Measurements from ENCODE around the gene PTPRD.
A peak's percentile ranks its signal among the peaks of the same experiment; 100 is the strongest.

Gene PTPRD

DNA sequence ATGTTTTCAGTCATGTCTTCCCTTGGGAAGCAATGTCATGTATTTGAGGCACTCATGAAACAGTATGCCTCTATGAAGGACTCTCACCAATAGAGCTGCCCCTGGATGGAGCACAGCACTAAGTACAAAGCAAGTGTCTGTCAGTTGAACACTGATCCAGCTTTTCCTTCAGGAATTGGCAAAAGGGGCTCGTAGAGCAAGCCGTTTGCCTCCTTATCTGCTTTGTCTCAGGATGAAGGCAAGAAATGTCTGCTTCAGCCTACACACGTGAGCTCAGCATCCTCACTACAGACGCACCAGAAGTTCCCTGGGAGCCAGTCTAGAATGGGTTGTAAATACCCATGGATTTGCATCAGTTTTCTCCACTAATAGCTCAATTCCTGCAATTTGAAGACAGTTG, 2070.3 kb downstream of the PTPRD start:
- no peak for DNase-seq

- DNase-seq = no peak
Observed at GRCh38 chr9:8539681-8540197, 2073.1 kb downstream of the PTPRD start.

DNA sequence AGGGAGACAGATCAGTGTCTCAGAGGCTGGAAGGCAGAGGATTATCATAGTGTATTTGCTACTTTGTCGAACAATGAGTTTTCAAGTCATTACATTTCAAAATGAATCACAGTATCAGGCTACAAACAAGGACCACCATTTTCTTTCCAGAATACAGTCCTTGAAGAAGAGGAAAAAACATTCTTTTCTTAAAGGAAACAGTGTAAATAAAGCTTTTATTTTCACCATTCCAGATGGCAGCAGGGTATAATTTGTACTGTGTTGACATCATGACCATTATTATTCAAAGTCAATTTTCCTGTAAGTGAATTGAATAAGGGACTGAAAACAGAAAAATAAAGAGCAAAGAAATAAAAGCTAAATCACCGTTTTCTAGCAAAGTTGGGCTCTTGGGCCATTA, 2076.0 kb downstream of the PTPRD start:
- DNase-seq = no peak

- DNase-seq = no peak
Observed at GRCh38 chr9:8534828-8535227, 2078.0 kb downstream of the PTPRD start.

DNA sequence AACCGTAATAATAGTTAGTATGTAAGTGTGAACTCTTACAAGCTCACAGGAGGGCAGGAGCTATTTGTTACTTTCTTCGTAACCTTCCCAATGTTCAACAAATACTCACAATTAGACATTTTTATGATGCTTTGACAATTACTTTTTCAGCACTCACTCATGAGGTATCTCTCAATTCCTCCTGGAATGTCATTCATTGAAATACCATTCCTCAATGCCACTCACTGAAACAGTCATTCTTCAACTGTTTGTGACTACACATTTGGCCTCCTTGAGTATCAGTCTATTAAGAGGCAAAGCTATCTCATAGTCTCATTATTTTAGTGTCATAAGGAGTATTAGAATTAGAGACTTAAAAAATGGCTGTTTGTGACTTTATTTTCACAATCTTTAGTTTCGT, 2079.1 kb downstream of the PTPRD start:
- no peak for DNase-seq

DNA sequence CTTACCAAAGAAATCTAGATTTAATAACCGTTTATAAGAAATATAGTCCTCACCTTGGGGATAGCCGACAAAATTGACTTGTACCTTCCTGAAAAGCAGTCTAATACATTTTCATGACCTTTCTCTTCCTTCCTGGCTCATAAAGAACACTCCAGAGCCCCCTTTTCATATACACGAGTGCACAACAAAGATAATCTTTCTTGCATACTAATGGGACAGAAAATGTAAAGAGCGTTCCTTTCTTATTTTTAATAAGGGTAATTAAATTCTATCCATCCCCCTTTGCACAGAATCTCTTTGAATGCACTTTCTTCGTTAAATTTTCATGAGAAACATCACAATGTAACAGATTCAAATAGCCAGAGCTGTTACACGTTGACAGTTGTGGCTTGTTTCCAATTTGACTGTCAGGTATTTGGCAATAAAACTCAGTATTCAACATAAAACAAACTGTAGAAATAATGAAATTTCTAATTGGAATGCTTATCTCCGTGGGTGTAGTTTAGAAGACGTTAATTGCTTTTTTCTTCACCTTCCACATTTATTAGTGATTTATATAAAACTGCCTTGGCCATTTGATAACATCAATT, 2080.9 kb downstream of the PTPRD start:
- no peak for DNase-seq

GRCh38 chr9:8521112-8521511, 2091.7 kb downstream of the PTPRD start:
- DNase-seq = peak in 1 of 3 experiments; percentile 5

DNA sequence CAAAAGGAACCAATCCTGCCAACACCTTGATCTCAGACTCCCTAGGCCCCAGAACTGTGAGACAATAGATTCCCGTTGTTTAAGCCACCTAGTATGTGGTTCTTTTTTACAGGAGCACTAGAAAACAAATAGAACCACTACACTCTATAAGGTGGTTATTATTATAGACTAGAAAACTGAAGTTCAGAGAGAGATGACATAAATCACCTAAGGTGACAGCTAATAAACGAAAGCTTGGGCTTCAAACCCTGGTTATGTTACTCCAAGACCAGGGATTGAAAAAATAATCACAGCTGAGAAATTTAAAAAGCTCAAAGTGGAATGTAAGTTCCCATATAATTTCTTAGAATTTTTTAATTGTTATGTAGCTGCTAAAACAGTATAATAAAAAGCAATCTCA, 2097.1 kb downstream of the PTPRD start:
- peak in 1 of 3 experiments; percentile 35 for DNase-seq

DNA sequence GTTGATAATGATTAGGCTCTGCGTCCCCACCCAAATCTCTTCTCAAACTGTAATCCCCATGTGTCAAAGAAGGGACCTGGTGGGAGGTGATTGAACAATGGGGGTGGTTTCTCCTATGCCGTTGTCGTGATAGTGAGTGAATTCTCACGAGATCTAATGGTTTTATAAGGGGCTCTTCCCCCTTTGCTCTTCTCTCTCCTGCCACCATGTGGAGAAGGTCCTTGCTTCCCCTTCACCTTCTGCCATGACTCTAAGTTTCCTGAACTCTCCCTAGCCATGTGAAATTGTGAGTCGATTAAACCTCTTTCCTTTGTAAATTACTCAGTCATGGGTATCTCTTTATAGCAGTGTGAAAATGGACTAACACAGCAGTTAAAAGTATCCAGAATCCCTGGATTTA, 2098.0 kb downstream of the PTPRD start:
- DNase-seq = no peak

DNA sequence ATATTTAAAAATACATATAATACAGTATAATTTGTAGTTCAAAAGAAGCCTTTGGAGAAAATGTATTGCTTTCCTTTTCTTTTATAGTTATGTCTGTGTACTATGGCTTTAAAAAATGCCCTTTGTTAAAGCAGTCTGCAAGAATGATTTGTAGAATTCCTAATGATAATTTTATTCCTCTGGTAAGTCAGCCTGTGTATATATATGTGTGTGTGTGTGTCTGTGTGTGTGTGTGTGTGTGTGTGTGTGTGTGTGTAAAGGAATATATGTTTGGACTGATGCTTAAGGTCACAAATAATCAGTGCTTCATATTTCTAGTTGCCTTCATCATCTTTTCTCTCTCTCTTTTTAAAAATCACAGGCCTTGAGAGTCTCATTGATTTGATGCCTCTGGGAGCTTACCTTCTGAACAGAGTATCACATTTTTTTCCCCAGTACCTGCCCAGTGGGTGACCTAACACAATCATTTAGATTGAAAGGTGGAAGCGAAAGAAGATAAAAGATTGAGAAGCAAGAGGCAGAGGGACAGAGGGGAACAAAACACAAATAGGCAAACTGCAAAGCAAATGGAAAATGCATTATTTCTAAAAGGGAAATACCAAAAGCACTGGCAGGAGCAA, 2104.0 kb downstream of the PTPRD start:
- peak in 1 of 3 experiments; percentile 5 for DNase-seq

- no peak for DNase-seq
Observed at GRCh38 chr9:8494571-8494970, 2118.2 kb downstream of the PTPRD start.

DNA sequence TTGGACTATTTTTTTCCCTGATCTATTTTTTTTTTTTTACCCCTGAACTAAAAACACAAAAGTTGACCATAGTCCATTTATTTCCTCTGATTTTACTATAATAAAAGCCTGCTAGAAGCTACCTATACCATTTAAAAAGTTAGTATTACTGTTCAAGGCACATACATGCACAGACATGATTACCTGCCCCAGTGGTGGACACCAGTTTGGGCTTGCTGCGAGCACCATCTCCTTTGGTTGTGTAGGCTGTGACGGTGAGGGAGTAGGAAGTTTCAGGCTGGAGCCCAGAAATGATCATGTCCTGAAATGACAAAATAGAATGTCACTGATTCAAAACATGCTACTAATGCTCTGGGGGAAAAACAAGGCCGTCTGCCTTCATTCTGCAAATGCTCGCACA, 2120.1 kb downstream of the PTPRD start:
- DNase-seq = no peak

DNA sequence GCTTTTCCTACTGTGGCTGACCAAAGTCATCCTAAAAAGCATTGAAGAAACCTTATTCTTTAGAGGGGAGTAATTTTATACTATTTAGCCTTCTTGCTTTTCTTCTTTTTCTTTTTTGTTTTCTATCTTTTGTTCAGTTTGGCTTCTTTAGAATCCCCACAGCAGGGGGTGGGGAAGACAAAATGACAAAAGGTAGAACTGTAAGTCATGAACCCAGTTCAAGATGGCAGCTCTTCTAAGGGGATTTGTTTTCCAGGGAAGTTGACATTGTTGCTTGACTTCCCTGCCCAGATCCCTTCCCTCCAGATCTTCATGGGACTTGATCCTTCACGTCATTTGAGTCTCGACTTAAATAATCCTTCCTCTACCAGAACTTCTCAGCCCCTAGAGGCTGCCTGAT, 2120.8 kb downstream of the PTPRD start:
- DNase-seq = no peak

GRCh38 chr9:8491563-8491962, 2121.2 kb downstream of the PTPRD start:
- DNase-seq = no peak

GRCh38 chr9:8489835-8490234, 2123.0 kb downstream of the PTPRD start:
- DNase-seq = no peak

- DNase-seq = peak; percentile 5 to 48 (median 12)
Observed at GRCh38 chr9:8486095-8486494, 2126.7 kb downstream of the PTPRD start.

GRCh38 chr9:8484597-8485191, 2128.1 kb downstream of the PTPRD start:
- no peak for DNase-seq

DNA sequence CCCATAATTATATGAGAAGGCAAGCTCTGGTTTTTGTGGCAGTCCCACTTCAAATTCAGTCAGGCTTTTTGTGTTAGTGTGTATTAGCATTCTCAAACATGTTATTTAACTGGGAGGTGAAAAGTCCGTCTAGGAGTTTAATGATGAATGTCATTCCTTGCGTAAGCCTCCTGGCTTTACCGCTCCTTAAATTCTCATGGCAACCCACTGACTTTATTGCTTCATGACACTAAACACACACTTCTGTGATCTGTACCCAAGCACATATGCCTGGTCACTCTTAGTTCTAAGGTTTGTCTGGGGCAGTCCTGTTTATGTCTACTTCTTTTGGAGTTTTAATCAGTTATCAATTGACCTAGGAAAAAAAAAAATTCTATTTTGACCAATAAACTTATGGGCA, 2135.4 kb downstream of the PTPRD start:
- no peak for DNase-seq

DNA sequence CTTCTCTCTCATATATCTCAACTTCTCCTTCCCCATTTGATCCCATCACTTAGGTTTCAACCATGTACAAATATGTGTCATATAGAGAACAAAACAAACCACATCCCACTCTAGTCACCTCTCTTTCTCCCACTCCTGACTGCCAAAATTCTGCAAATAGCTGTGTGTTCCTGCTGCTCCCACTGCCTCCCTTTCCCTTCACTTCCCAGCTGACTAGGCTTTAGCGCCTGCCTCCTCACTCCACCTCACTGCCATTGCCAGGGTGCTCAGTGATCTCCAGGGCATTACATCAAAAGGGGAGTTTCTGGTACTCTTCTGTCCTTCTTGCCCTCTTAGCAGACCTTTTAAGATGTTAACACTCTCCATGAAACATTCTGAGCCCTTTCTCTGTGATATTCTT, 2137.9 kb downstream of the PTPRD start:
- DNase-seq = no peak

DNA sequence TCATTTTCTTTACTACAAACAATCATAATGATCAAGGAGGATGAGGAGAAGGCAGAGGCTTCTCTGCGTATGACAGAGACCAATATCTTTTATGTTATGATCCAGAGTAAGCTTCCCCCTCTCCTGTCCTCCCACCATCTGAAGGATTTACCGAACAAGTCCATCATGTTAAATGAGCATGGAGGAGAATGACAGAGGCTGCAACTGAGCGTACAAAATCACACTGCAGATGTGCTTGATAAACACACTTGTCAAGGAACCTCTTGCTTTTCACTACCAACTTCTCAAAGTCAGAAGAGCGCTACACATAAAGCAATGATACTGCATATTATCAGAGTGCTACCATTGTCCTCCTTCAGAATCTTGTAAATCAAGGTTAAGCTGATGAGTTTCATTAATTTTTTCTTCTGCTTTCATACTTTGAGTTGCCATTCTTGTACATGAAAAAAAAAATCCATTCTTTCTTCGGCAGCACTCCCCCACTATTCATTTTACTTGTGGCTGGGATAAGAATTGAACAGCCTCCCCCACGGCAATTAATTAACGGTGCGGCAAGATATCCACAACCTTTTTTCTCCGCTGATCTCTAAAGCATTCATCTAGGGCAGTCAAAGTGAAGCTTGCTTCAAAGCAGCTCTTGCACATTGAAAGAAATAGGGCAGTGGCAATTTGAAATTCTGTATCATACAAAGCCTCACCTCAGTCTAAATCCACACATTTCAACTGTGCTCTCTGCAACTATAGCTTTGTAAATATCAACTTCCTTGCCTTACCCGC, 2139.4 kb downstream of the PTPRD start:
- DNase-seq = no peak

DNA sequence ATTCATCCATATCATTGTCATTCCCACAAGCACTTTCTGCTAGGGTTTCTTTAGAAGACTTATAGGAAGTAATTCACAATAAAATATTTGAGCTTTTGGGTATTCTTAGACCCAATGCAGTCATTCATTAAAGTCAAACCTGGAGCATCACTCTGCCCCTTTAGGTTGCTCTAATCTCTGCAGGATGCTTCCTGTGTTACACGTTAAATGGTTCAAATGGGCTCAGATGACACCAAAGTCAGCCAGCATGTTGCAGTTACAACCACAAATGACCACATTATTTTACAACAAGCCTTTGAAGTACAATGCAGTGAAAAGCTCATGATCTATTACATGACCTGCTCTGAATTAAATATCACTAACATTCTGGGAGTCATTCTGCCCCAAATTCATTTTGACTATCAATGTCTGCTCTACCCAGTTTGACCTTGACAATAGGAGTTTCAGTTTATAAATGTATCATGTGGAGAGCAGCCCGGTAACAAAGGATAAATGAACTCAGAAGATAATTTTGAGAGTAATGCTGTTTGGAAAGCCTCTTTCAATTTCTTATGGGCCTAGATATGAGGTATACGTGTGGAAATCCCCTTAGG, 2144.7 kb downstream of the PTPRD start:
- DNase-seq = peak in 1 of 3 experiments; percentile 7

DNA sequence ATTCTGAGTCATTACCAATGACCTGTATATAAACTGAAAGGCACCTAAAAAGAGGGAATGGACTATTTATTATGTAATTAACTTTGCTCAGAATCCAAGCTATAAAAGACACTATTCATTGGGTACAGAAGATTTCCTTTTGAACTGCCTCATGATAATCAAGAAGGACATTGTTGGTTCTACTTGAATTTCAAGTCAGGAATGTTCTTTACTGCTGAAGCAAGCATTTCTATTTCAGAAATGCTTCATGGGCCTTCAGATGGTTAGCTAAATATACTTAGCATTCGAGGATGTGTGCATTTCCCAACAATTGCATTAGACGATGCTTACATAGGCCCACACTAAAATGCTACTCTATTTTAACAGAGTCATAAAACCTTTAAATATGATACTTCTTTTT, 2155.0 kb downstream of the PTPRD start:
- no peak for DNase-seq

DNA sequence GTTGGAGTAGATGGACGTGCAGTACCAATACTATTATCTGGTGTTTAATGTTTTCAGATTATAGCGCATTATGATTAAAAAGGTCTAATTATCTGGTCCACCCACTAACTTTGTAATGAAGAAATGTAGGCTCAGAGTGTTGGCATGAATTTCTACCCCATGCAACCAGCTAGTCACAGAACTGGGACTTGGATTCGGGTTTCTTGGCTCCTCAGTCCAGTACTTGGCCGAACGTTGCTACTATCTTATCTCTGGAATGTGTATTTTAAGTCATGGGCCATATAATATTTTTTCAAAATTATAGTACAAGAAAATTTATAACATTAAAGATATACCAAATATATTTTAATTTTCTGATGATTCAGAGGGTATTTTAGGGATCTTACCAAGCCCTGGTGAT, 2155.7 kb downstream of the PTPRD start:
- no peak for DNase-seq
